Body of pancreas (tissue), 4 donors: ENCODE data around the gene ADCY5.

Experiments
- POLR2A ChIP-seq, 3 donors: fragments of 450-650 bp; IDR thresholded peaks; one replicate each; pipeline ENCODE4 v1.6.1; 2016; ENCODE audit warnings: antibody characterized with exemption in 3 of 3, mild to moderate bottlenecking in 2 of 3
- TF ChIP-seq, protein P1 (sequence below), 7 experiments: fragments of 450-650 bp in 4 of 7; fragments of 200-600 bp in 3 of 7; sonication (generic) in 3 of 7; IDR thresholded peaks; one replicate each; pipeline ENCODE4 v1.5.1; 2016 to 2019; ENCODE audit warnings: antibody characterized with exemption in 7 of 7

DNA sequence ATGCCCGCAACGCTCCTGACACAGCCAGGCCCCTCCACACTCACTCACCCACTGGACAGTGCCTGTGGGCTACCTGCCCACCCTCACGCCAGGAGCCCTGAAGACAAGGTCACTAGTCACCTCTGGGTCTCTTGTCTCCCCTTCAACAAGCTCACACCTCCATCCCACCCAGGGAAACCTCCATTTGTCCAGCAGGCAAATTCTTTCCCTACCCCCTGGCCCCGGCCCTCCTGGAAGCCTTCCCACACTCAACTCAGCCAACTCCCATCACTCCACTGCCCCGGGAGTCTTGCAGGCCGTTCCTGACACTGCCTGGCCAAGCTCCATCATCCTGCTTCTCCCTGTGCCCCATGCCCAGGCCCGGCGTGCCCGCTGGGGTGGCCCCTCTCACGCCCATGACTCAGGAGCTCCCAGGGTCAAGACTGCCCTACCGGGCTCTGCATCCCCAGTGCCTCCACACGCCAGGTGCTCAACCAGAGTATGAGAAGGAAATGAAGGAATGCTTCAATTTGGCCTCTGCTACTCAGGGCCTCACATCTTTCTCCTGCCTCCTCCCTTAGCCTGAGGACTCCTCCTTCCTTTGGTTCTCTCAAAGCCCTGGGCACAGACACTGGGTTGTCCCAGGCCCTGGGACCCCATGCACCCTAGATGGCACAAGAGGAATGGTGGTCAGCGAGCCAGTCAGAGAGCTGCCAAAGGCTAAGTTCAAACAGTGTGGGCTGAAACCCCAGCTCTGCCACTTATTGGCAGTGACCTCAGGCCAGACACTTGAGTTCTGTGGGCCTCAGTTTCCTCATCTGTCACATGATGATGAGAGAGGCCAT, 158.6 kb downstream of the ADCY5 start:
- TF ChIP-seq, protein P1, sequence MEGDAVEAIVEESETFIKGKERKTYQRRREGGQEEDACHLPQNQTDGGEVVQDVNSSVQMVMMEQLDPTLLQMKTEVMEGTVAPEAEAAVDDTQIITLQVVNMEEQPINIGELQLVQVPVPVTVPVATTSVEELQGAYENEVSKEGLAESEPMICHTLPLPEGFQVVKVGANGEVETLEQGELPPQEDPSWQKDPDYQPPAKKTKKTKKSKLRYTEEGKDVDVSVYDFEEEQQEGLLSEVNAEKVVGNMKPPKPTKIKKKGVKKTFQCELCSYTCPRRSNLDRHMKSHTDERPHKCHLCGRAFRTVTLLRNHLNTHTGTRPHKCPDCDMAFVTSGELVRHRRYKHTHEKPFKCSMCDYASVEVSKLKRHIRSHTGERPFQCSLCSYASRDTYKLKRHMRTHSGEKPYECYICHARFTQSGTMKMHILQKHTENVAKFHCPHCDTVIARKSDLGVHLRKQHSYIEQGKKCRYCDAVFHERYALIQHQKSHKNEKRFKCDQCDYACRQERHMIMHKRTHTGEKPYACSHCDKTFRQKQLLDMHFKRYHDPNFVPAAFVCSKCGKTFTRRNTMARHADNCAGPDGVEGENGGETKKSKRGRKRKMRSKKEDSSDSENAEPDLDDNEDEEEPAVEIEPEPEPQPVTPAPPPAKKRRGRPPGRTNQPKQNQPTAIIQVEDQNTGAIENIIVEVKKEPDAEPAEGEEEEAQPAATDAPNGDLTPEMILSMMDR (IDR thresholded peaks at IDR 0.05), result no peak
- TF ChIP-seq POLR2A (IDR thresholded peaks at IDR 0.05), result no peak
